ENCODE data around the gene LRRC8A. TPM values are rescaled to one million over a fixed set of nuclear protein-coding genes. Genes with fewer than 3 reads are reported as not detected.

LRRC8A gene
- total RNA-seq, 6 donors from 2014 or later: 49.0 to 132 (median 67.0) TPM

DNA sequence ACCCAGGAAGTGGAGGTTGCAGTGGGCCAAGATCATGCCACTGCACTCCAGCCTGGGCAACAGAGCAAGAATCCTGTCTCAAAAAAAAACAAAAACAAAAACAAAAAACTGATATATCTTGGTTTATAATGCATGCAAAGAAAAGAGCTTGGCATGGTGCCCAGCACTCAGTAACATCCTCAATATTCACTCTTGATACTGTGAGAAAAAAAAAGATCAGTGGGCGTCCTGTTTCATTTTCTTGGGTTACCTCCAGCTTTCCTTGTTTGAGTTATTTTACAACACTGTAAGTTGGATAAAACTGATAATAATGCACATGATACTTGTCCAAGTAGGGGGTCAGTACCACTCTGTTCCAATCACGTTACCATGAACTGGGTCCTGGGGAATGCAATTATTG, 46.7 kb downstream of the LRRC8A start:
- DNase-seq (no peak), ATAC-seq (ENCODE audit: low FRiP score in 2 of 2) (no peak)
- Histone ChIP-seq H3K9me3 (no peaks in the 10 kb centered on the region), H3K27ac (peak overlapping the region in 1 of 4 donors; percentile 63), H3K4me1 (peaks cover 0 to 17% (median 10%) of the 10 kb centered on the region in 4 donors), H3K4me3 (no peak overlapping the region), H3K27me3 (no peaks in the 10 kb centered on the region), H3K36me3 (peaks cover 0 to 11% (median 3%) of the 10 kb centered on the region in 4 donors)
- TF ChIP-seq POLR2A (IDR thresholded peaks at IDR 0.05): no peak
- 67 to 72% methylated on average over 2 of the region's 2 CpGs for WGBS, 2 donors

GRCh38 chr9:128929560-128929959, 47.6 kb downstream of the LRRC8A start:
- Histone ChIP-seq H3K9me3 (no peaks in the 10 kb centered on the region), H3K27me3 (no peaks in the 10 kb centered on the region)
- ATAC-seq (ENCODE audit: low FRiP score in 2 of 2): no peak

GRCh38 chr9:128933731-128934130, 51.8 kb downstream of the LRRC8A start:
- WGBS, 2 donors: 92 to 93% methylated on average over 3 to 5 of the region's 5 CpGs
- H3K9me3 ChIP-seq: no peaks in the 10 kb centered on the region
- DNase-seq (no peak), ATAC-seq (ENCODE audit: low FRiP score in 2 of 2) (no peak)
- no peak overlapping the region for H3K4me3 ChIP-seq
- H3K36me3 ChIP-seq: peaks cover 0 to 19% (median 11%) of the 10 kb centered on the region in 4 donors
- H3K27me3 ChIP-seq: no peaks in the 10 kb centered on the region
- H3K27ac ChIP-seq: no peak overlapping the region
- no peak for TF ChIP-seq POLR2A (IDR thresholded peaks at IDR 0.05)
- H3K4me1 ChIP-seq: no peaks in the 10 kb centered on the region

More at GRCh38 chr9:128929560-128929959, 47.6 kb downstream of the LRRC8A start:
- Histone ChIP-seq H3K36me3 (peaks cover 0 to 11% (median 7%) of the 10 kb centered on the region in 4 donors), H3K4me1 (peaks cover 0 to 17% (median 9%) of the 10 kb centered on the region in 4 donors), H3K27ac (no peak overlapping the region), H3K4me3 (no peak overlapping the region)
- TF ChIP-seq EP300 (IDR thresholded peaks at IDR 0.05) (no peak), POLR2A (IDR thresholded peaks at IDR 0.05) (no peak), POLR2AphosphoS5 (IDR thresholded peaks at IDR 0.05) (no peak)
- TF ChIP-seq, protein P1, sequence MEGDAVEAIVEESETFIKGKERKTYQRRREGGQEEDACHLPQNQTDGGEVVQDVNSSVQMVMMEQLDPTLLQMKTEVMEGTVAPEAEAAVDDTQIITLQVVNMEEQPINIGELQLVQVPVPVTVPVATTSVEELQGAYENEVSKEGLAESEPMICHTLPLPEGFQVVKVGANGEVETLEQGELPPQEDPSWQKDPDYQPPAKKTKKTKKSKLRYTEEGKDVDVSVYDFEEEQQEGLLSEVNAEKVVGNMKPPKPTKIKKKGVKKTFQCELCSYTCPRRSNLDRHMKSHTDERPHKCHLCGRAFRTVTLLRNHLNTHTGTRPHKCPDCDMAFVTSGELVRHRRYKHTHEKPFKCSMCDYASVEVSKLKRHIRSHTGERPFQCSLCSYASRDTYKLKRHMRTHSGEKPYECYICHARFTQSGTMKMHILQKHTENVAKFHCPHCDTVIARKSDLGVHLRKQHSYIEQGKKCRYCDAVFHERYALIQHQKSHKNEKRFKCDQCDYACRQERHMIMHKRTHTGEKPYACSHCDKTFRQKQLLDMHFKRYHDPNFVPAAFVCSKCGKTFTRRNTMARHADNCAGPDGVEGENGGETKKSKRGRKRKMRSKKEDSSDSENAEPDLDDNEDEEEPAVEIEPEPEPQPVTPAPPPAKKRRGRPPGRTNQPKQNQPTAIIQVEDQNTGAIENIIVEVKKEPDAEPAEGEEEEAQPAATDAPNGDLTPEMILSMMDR (IDR thresholded peaks at IDR 0.05): no peak
- no peak for DNase-seq
- WGBS, 2 donors: 95 to 96% methylated on average over 4 of the region's 4 CpGs

- Histone ChIP-seq H3K4me1 (peaks cover 0 to 16% (median 10%) of the 10 kb centered on the region in 4 donors), H3K27me3 (no peaks in the 10 kb centered on the region), H3K36me3 (peaks cover 0 to 19% (median 11%) of the 10 kb centered on the region in 4 donors), H3K27ac (no peak overlapping the region), H3K9me3 (no peaks in the 10 kb centered on the region), H3K4me3 (no peak overlapping the region)
- DNase-seq (no peak), ATAC-seq (ENCODE audit: low FRiP score in 2 of 2) (no peak)
- TF ChIP-seq POLR2A (IDR thresholded peaks at IDR 0.05) (no peak), POLR2AphosphoS5 (IDR thresholded peaks at IDR 0.05) (no peak), EP300 (IDR thresholded peaks at IDR 0.05) (no peak)
- TF ChIP-seq, protein P1 (IDR thresholded peaks at IDR 0.05): no peak
- WGBS, 2 donors: 88 to 95% methylated on average over 9 to 11 of the region's 11 CpGs
Measured at GRCh38 chr9:128936171-128936865, 54.4 kb downstream of the LRRC8A start.

DNA sequence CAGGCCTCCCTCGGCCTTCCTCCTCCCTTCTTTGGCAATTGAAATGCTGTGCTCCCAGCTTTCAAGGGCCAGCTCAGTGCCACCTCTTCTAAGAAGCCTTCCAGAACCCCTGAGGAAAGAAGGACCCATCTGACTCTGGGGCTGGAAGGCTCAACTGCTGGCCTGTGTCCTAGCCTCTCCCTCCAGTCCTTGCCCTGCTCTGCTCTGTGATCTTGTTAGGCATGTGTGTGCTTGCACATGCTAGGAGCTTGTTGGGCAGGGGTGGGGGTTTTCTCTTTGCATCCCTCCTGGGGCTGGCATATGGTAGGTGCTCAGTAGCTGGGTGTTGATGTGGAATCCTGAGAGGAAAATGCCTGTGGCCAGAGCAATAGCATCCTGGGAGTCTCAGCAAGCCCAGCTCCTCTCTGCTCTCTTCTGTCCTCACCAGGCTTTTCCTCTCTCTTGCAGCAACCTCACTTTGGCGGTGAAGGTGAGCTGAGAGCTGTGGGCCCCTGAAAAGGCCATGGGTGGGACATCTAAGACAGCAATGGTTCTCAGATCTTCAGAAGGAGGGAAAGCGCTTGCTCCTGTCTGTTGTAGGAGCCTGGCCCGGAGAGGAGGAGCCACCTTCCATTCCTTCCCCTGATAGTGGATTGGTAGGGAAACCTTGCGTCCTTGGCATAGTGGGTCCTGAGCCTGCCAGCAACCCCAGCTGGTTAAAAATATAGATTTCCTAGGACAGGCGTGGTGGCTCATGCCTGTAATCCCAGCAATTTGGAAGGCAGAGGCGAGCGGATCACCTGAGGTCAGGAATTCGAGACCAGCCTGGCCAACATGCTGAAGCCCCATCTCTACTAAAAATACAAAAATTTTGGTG, 55.6 kb downstream of the LRRC8A start:
- Histone ChIP-seq H3K4me1 (peaks cover 11 to 22% (median 17%) of the 10 kb centered on the region in 4 donors), H3K27me3 (no peaks in the 10 kb centered on the region), H3K27ac (no peak overlapping the region), H3K36me3 (peaks cover 0 to 19% (median 11%) of the 10 kb centered on the region in 4 donors), H3K4me3 (no peak overlapping the region), H3K9me3 (no peaks in the 10 kb centered on the region)
- no peak for ATAC-seq (ENCODE audit: low FRiP score in 2 of 2)
- DNase-seq: no peak
- TF ChIP-seq, protein P1 (IDR thresholded peaks at IDR 0.05): no peak
- TF ChIP-seq POLR2A (IDR thresholded peaks at IDR 0.05) (no peak), POLR2AphosphoS5 (IDR thresholded peaks at IDR 0.05) (no peak), EP300 (IDR thresholded peaks at IDR 0.05) (no peak)
- WGBS, 2 donors: 91 to 92% methylated on average over 9 of the region's 9 CpGs

Data from upper lobe of left lung (tissue), 6 donors.